Neuronal stem cell (in vitro differentiated cells): ENCODE results near the gene MUC5B.
A peak's percentile ranks its signal among the peaks of the same experiment; 100 is the strongest.

Experiments
- DNase-seq: peaks from one replicate; pipeline ENCODE4 v3.0.0-alpha.2; 2013; ENCODE audit warnings: low spot score
- H2AFZ ChIP-seq: one replicate; pipeline ENCODE4 v1.6.1; 2013; ENCODE audit warnings: mild to moderate bottlenecking, low read length, inconsistent platforms
- H2AK5ac ChIP-seq: 2 replicates; pipeline ENCODE4 v1.6.1; 2013; ENCODE audit warnings: low read depth, mild to moderate bottlenecking, inconsistent platforms, low read length, moderate library complexity, mixed read lengths
- H2BK120ac ChIP-seq: 2 replicates; pipeline ENCODE4 v1.6.1; 2013; ENCODE audit warnings: low read depth, mild to moderate bottlenecking, inconsistent platforms, low read length, moderate library complexity, mixed read lengths
- H2BK12ac ChIP-seq: one replicate; pipeline ENCODE4 v1.6.1; 2013; ENCODE audit warnings: low read length, inconsistent platforms
- H2BK15ac ChIP-seq: 2 replicates; pipeline ENCODE4 v1.6.1; 2013; ENCODE audit warnings: mild to moderate bottlenecking, low read length, inconsistent platforms, mixed read lengths
- H2BK5ac ChIP-seq: one replicate; pipeline ENCODE4 v1.6.1; 2013; ENCODE audit warnings: inconsistent platforms, mild to moderate bottlenecking, low read length, moderate library complexity
- H3K14ac ChIP-seq: one replicate; pipeline ENCODE4 v1.6.1; 2013; ENCODE audit warnings: low read length, inconsistent platforms
- H3K18ac ChIP-seq: 2 replicates; pipeline ENCODE4 v1.6.1; 2013; ENCODE audit warnings: low read length, inconsistent platforms
- H3K23ac ChIP-seq: 2 replicates; pipeline ENCODE4 v1.6.1; 2013; ENCODE audit warnings: low read depth, mild to moderate bottlenecking, mixed read lengths, low read length, inconsistent platforms; ENCODE audit not compliant: poor library complexity
- H3K27ac ChIP-seq: replicated peaks from 3 replicates; pipeline ENCODE4 v1.5.1; 2013; ENCODE audit warnings: low read length, inconsistent platforms
- H3K27me3 ChIP-seq, 3 experiments: 2 replicates each; pipeline ENCODE4 v1.6.1; 2013; ENCODE audit warnings: low read length in 3 of 3, mild to moderate bottlenecking in 2 of 3, inconsistent platforms in 1 of 3, low read depth in 1 of 3, mixed read lengths in 1 of 3, moderate library complexity in 1 of 3; ENCODE audit not compliant: control insufficient read depth in 3 of 3, insufficient read depth in 3 of 3
- H3K36me3 ChIP-seq, 2 donors: replicated peaks in 1 of 2; 2 replicates each; pipeline ENCODE4 v1.6.1; 2013; ENCODE audit warnings: low read length in 2 of 2; ENCODE audit not compliant: control insufficient read depth in 2 of 2, insufficient read depth in 2 of 2
- H3K4ac ChIP-seq: 2 replicates; pipeline ENCODE4 v1.6.1; 2013; ENCODE audit warnings: inconsistent platforms, mild to moderate bottlenecking, low read length, moderate library complexity
- H3K4me1 ChIP-seq, 2 donors: 1 replicate in 1 of 2; 2 replicates in 1 of 2; pipeline ENCODE4 v1.6.1; 2013; ENCODE audit warnings: low read length in 2 of 2, low read depth in 1 of 2; ENCODE audit not compliant: control insufficient read depth in 2 of 2, insufficient read depth in 1 of 2
- H3K4me2 ChIP-seq: one replicate; pipeline ENCODE4 v1.6.1; 2013; ENCODE audit warnings: mild to moderate bottlenecking, low read length, inconsistent platforms; ENCODE audit not compliant: insufficient read depth, poor library complexity, severe bottlenecking
- H3K4me3 ChIP-seq, 2 donors: 2 replicates each; pipeline ENCODE4 v1.5.1; 2013; ENCODE audit warnings: low read length in 2 of 2, mild to moderate bottlenecking in 2 of 2, inconsistent platforms in 1 of 2, moderate library complexity in 1 of 2
- H3K79me1 ChIP-seq: one replicate; pipeline ENCODE4 v1.6.1; 2013; ENCODE audit warnings: low read depth, mild to moderate bottlenecking, inconsistent platforms, low read length, moderate library complexity
- H3K9ac ChIP-seq: one replicate; pipeline ENCODE4 v1.6.1; 2013; ENCODE audit warnings: mild to moderate bottlenecking, low read depth, low read length, inconsistent platforms; ENCODE audit not compliant: poor library complexity
- H3K9me3 ChIP-seq, 2 donors: replicated peaks in 1 of 2; 2 replicates each; pipeline versions ENCODE3 to v1.6.1; 2013; ENCODE audit warnings: low read length in 2 of 2, mild to moderate bottlenecking in 2 of 2, inconsistent platforms in 1 of 2, low read depth in 1 of 2, mixed read lengths in 1 of 2, moderate library complexity in 1 of 2; ENCODE audit not compliant: control insufficient read depth in 2 of 2, insufficient read depth in 1 of 2
- H4K8ac ChIP-seq: one replicate; pipeline ENCODE4 v1.6.1; 2013; ENCODE audit warnings: low read depth, mild to moderate bottlenecking, inconsistent platforms, low read length, moderate library complexity
- H4K91ac ChIP-seq: one replicate; pipeline ENCODE4 v1.6.1; 2013; ENCODE audit warnings: low read length, low read depth, mild to moderate bottlenecking, inconsistent platforms; ENCODE audit not compliant: poor library complexity
- WGBS, 2 donors: extraction: QIAGEN DNeasy Blood & Tissue Kit; methylation state at CpG; one replicate each; pipeline ENCODE4 v1.1.7; 2013; ENCODE audit warnings: missing lambda C conversion rate in 2 of 2, mixed read lengths in 1 of 2; ENCODE audit not compliant: insufficient read length in 2 of 2, insufficient replicate concordance in 1 of 2; ENCODE audit errors: extremely low coverage in 2 of 2; 5-methylcytosine and 5-hydroxymethylcytosine counted together

MUC5B gene

DNA sequence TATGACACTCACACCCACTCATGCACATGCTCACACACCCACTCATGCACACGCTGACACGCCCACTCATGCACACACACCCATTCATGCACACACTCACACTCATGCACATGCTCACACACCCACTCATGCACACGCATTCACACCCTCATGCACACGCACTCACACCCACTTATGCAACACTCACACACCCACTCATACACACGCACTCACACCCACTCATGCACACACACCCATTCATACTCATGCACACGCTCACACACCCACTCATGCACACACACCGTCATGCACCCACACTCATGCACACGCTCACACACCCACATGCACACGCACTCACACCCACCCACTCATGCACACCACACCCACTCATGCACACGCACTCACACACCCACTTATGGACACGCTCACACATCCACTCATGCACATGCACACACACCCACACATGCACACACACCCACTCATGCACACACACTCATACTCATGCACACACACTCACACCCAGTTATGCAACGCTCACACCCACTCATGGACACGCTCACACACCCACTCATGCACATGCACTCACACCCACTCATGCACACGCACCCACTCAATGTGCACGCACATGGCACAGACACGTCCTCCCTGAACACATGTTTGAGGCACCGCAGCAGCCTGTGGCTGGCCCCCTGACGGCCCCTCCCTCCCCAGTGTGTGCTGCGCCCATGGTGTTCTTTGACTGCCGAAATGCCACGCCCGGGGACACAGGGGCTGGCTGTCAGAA lies 47.2 kb upstream of the MUC5B start:
- Histone ChIP-seq H2BK120ac (no peak overlapping the region), H2BK12ac (no peak overlapping the region), H2AFZ (no peak overlapping the region), H3K27ac (no peak overlapping the region), H3K4me1 (no peaks in the 10 kb centered on the region), H3K79me1 (no peaks in the 10 kb centered on the region), H3K14ac (no peak overlapping the region), H2BK5ac (no peak overlapping the region), H3K23ac (no peak overlapping the region), H3K9ac (peak overlapping the region; percentile 83), H3K4me2 (no peak overlapping the region), H3K4ac (no peak overlapping the region), H2AK5ac (no peak overlapping the region), H3K18ac (no peak overlapping the region), H3K9me3 (peaks cover 6 to 24% of the 10 kb centered on the region in 2 donors), H3K27me3 (no peaks in the 10 kb centered on the region), H3K36me3 (no peaks in the 10 kb centered on the region), H2BK15ac (no peak overlapping the region), H4K8ac (no peak overlapping the region), H4K91ac (no peak overlapping the region), H3K4me3 (peak overlapping the region in 1 of 2 donors; percentile 61)
- WGBS, 2 donors, result no CpG with 5 or more reads among the region's 22 CpGs
- no peak for DNase-seq

DNA sequence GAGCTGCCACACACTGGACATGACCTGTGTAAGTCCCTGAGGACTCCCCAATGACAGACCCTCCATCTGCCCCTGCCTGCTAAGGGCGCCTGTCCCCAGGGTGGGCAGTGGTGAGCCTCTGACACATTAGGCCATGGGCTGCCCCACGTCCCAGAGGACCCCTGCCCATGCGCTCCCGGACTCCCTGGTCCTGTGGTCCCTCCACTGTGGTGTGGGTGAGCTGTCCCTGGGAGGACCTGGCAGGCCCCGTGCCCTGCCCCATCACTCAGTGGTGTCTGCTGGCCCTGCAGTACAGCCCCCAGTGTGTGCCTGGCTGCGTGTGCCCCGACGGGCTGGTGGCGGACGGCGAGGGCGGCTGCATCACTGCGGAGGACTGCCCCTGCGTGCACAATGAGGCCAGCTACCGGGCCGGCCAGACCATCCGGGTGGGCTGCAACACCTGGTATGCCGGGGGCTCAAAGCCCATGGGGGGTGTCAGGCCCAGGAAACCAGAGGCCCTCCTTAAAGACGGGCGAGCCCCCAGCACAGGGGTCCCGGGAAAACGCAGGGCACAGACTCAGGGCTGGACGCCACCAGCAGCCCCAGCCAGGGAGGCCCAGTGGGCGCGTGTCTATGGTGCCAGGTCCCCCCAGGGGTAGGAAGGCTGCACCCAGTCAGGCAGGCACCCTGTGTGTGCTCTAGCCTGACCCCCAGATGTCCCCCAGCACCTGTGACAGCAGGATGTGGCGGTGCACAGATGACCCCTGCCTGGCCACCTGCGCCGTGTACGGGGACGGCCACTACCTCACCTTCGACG lies 46.4 kb upstream of the MUC5B start:
- H3K4ac ChIP-seq, result no peak overlapping the region
- WGBS, 2 donors, result no CpG with 5 or more reads among the region's 32 CpGs
- peak overlapping the region; percentile 9 for H3K14ac ChIP-seq

DNA sequence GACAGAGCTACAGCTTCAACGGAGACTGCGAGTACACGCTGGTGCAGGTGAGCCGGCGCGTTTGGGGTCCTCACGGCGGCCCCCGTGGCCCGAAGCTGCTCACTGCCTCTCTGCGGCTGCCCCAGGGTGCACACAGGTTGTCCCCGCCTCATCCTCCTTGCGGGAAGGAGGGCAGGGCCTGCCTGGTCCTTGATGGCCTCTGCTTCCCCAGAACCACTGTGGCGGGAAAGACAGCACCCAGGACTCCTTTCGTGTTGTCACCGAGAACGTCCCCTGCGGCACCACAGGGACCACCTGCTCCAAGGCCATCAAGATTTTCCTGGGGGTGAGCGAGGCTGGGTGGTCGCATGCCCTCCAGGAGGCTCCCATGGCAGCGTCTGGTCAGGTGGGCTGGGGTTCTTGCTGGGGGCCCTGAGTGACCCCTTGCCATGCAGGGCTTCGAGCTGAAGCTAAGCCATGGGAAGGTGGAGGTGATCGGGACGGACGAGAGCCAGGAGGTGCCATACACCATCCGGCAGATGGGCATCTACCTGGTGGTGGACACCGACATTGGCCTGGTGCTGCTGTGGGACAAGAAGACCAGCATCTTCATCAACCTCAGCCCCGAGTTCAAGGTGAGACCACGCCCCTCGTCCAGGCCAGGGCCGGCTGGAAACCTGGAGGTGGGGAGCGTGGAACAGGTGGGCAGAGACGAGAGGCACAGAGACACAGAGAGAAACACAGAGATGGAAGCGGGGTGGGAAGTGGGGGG lies 45.7 kb upstream of the MUC5B start:
- Histone ChIP-seq H2BK5ac (no peak overlapping the region), H2BK12ac (peak overlapping the region; percentile 73), H3K4me1 (no peaks in the 10 kb centered on the region), H2BK15ac (no peak overlapping the region), H3K36me3 (no peaks in the 10 kb centered on the region), H3K4me2 (no peak overlapping the region), H3K9ac (peak overlapping the region; percentile 60), H3K14ac (peak overlapping the region; percentile 9), H2AK5ac (no peak overlapping the region), H3K23ac (peak overlapping the region; percentile 98), H3K18ac (no peak overlapping the region), H3K4ac (no peak overlapping the region), H4K8ac (no peak overlapping the region), H3K9me3 (peaks cover 0 to 31% of the 10 kb centered on the region in 2 donors), H3K27me3 (no peaks in the 10 kb centered on the region), H2BK120ac (no peak overlapping the region), H4K91ac (no peak overlapping the region), H3K79me1 (no peaks in the 10 kb centered on the region), H3K27ac (no peak overlapping the region), H3K4me3 (no peak overlapping the region), H2AFZ (no peak overlapping the region)
- no peak for DNase-seq
- WGBS, 2 donors, result no CpG with 5 or more reads among the region's 34 CpGs

More for the DNA sequence above, 46.4 kb upstream of the MUC5B start:
- H3K18ac ChIP-seq, result peak overlapping the region; percentile 19
- no peak for DNase-seq
- no peak overlapping the region for H3K27ac ChIP-seq
- no peak overlapping the region for H3K4me2 ChIP-seq
- no peak overlapping the region for H2AK5ac ChIP-seq
- no peak overlapping the region for H2AFZ ChIP-seq
- H3K9me3 ChIP-seq, result peaks cover 5 to 28% of the 10 kb centered on the region in 2 donors
- H2BK5ac ChIP-seq, result no peak overlapping the region
- peak overlapping the region; percentile 73 for H2BK12ac ChIP-seq
- no peak overlapping the region for H4K8ac ChIP-seq
- H3K9ac ChIP-seq, result peak overlapping the region; percentile 60
- no peaks in the 10 kb centered on the region for H3K36me3 ChIP-seq
- H3K79me1 ChIP-seq, result no peaks in the 10 kb centered on the region
- H3K4me3 ChIP-seq, result no peak overlapping the region
- no peak overlapping the region for H2BK15ac ChIP-seq
- H4K91ac ChIP-seq, result no peak overlapping the region
- H3K4me1 ChIP-seq, result no peaks in the 10 kb centered on the region
- no peaks in the 10 kb centered on the region for H3K27me3 ChIP-seq
- peak overlapping the region; percentile 98 for H3K23ac ChIP-seq
- no peak overlapping the region for H2BK120ac ChIP-seq

DNA sequence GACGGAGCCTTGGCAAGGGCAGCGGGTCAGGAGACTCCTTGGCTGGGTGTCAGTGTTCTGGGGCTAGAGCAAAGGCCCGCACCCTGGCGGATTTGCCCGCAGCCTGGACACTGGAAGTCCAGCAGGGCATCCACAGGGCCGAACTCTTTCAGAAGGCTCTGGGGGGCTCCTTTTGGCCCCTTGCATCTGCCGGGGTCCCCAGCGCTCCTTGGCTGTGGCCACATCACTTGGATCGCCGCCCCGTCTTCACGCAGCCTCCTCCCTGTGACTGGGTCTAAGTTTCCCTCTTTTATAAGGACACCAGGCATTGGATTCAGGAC lies 45.1 kb upstream of the MUC5B start:
- Histone ChIP-seq H3K36me3 (no peaks in the 10 kb centered on the region), H3K79me1 (no peaks in the 10 kb centered on the region), H3K23ac (no peak overlapping the region), H3K4me2 (no peak overlapping the region), H2BK15ac (no peak overlapping the region), H2AK5ac (no peak overlapping the region), H4K91ac (no peak overlapping the region), H3K4me1 (no peaks in the 10 kb centered on the region), H3K4ac (no peak overlapping the region), H3K27ac (no peak overlapping the region), H3K27me3 (no peaks in the 10 kb centered on the region), H3K14ac (no peak overlapping the region), H2BK12ac (no peak overlapping the region), H3K9me3 (peaks cover 0 to 27% of the 10 kb centered on the region in 2 donors), H2AFZ (no peak overlapping the region), H3K9ac (no peak overlapping the region), H2BK120ac (no peak overlapping the region), H2BK5ac (no peak overlapping the region), H4K8ac (no peak overlapping the region), H3K4me3 (no peak overlapping the region), H3K18ac (no peak overlapping the region)
- DNase-seq, result no peak
- WGBS, 2 donors, result no CpG with 5 or more reads among the region's 12 CpGs
